Astrocyte of the spinal cord (primary cell): Measurements from ENCODE around the gene CTCF.

Source experiments
- DNase-seq: peaks from one replicate; pipeline ENCODE4 v3.0.0; 2011; ENCODE audit warnings: low read depth, low spot score
- H3K4me3 ChIP-seq: 2 replicates; pipeline ENCODE4 v1.5.1; 2011; ENCODE audit warnings: low read depth, mild to moderate bottlenecking, low read length, moderate library complexity
- CTCF ChIP-seq: IDR thresholded peaks from 2 replicates; pipeline ENCODE4 v1.5.1; 2012; ENCODE audit warnings: low read depth, mild to moderate bottlenecking, low read length, inconsistent platforms
- in situ Hi-C: cut with HindIII; loops from 2 replicates; pipeline ENCODE4 v1.10.0; 2017; ENCODE audit warnings: low sequenced_read_pairs

The CTCF gene

GRCh38 chr16:67665598-67665997 is 103.3 kb downstream of the CTCF start:
- in situ Hi-C loops = no loop called here
- peak overlapping the region; percentile 61 for H3K4me3 ChIP-seq
- no peak for DNase-seq
- TF ChIP-seq CTCF = no peak

- no peak for TF ChIP-seq CTCF
- in situ Hi-C loops = no loop called here
- no peak for DNase-seq
- peak overlapping the region; percentile 61 for H3K4me3 ChIP-seq
Measured at GRCh38 chr16:67666032-67666551, 103.8 kb downstream of the CTCF start.

GRCh38 chr16:67666559-67667452 is 104.5 kb downstream of the CTCF start, which contains the start of the genes C16orf86 and ENKD1:
Gene C16orf86 (plus strand): TSS chr16:67666814. CDS start chr16:67666971, 157 bp downstream.
Gene ENKD1 (minus strand): TSS chr16:67666750. CDS start chr16:67666442, 308 bp downstream.
- peak within 1 kb of the TSS; percentile 61 for H3K4me3 ChIP-seq
- no peak for TF ChIP-seq CTCF
- in situ Hi-C loops = no loop called here
- DNase-seq = peak; percentile 70

GRCh38 chr16:67667453-67667816 is 105.1 kb downstream of the CTCF start:
- in situ Hi-C loops = no loop called here
- no peak for DNase-seq
- TF ChIP-seq CTCF = no peak
- H3K4me3 ChIP-seq = peak overlapping the region; percentile 61

- DNase-seq = peak; percentile 90
- in situ Hi-C loops = no loop called here
- TF ChIP-seq CTCF = peak; percentile 94
- H3K4me3 ChIP-seq = no peak overlapping the region
Measured at GRCh38 chr16:67667817-67668494, 105.6 kb downstream of the CTCF start.

- no peak for TF ChIP-seq CTCF
- no peak overlapping the region for H3K4me3 ChIP-seq
- in situ Hi-C loops = no loop called here
- DNase-seq = no peak
Measured at GRCh38 chr16:67668495-67669157, 106.3 kb downstream of the CTCF start.
